ENCODE results near the gene HK2.
"Not testable (repeated sequence)": the region's sequence is repeated elsewhere in the genome, so short reads cannot be mapped to it uniquely, and the experiment has no call there.

HK2 gene

DNA sequence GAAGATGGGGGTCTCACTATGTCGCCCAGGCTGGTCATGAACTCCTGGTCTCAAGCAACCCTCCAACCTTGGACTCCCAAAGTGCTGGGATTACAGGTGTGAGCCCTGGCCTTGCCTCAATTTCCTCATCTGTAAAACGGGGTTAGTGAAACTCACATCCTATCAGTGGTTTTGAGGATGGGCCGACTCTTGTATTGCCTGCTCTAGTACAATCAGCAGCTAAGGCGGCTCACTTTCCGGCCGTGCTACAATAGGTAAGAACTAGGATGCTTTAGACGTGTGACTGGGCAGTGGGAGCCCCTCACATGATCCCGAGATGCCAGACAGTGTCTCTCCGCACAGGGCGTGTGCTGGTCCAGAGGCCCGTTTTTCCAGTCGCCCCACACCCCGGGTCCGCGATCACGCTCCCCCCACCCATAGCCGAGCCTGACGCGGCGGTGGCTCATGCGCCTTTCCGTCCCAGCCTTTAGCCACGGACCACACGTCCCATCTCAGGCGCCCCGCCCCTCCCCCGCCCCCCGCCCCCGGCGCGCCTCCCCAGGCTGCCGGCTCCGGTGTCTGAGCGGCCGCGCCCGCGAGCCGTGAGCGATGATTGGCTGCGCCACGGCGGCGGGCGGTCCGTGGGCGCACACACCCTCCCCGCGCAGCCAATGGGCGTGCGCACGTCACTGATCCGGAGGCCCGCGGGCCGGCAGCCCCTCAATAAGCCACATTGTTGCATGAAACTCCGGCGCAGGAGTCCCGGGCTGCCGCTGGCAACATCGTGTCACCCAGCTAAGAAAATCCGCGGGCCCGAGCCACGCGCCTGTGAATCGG, at the start of gene HK2:
Gene HK2, plus strand, starts transcription at position 710 of the 816 bp plus-strand sequence. CDS start 454 bp downstream, outside the sequence.
- DNase-seq (ENCODE audit: low read depth, low spot score) = no peak

DNA sequence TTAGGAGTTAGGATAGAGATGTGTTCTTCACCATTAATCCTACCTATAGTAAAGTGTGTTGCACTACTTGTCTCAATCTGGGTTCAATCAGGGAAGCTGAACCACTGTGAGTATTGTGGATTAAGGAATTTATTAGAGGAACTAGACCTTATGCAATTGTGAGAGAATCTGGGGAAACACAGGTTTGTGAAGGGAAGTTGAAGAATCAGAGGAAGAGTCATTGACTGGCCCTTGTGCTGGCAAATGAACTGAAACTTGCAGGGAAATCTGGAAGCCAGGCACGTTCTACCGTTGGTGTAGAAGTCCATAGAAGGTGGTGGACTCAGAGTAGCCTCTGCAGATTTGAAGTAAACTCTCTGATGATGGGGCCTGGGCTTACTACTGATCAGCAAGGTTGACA, 44.7 kb upstream of the HK2 start:
- DNase-seq (ENCODE audit: low read depth, low spot score) = no peak

DNA sequence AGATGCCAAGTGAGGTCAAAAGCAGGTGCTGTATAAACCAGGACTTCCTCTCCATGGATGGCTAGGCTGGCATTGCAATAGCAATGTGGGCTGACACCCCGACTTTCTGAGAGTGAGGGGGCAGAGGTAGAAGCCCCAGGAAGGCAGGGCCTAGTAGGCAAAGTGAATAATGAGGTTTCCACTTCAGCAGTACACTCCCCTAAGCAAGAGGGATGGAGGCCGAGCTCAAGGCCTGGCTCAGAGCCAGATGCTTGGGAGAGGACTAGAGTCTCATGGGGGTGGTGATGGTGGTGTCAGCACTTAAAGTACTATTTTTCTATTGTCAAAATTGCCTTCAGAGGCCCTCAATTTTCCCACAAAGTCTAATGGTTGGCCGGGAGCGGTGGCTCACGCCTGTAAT, 41.6 kb upstream of the HK2 start:
- no peak for DNase-seq (ENCODE audit: low read depth, low spot score)

DNA sequence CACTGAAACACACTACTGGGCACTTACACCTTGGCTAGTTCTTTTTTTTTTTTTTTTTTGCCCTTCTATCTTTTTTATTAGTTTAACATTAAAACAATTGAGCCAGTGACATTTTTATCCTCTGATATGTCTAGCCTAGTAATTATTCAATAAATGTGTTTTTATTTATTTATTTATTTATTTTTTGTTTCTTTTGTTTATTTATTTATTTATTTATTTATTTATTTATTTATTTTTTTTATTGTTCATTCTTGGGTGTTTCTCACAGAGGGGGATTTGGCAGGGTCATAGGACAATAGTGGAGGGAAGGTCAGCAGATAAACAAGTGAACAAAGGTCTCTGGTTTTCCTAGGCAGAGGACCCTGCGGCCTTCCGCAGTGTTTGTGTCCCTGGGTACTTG, 39.0 kb upstream of the HK2 start:
- DNase-seq (ENCODE audit: low read depth, low spot score) = not testable (repeated sequence)

DNA sequence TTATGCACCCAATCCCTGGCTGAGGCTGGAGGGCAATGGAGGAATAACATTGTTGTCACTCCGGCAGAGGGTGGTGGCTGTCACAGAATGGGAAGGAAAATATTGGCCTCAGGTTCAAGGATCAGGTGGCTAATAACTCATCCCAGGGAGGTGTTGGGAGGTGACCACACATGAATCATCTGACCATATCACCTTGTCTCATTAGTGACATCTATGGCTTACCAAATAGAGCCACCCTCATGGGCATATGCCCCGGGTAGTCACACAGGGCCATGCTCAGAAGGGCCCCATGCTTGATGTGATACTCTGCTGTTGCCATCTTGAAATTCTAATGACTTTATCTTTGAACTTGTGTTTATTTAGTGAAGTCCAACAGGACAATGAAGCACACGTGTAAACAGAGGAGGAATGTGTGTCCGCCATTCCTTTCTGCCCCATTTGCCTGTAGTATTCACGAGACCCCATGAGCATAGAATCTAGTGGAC, 27.5 kb upstream of the HK2 start:
- DNase-seq (ENCODE audit: low read depth, low spot score) = no peak

DNA sequence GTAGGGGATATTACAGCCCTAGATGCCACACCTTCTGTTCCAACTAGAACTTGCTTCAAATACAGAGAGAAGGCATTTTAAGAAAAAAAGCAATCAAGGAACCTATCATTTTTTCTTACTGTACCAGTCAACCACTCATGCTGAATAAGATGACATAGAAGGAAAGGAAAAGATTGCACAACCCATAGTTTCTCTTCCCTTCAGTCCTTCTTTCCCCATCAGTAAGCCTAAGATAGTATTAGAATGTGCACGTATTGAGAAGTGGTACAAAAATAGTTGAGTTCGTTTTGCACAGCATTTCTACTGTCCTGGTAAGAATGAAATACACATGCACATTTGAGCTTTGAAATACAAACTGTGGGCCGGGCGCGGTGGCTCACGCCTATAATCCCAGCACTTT, 27.0 kb upstream of the HK2 start:
- DNase-seq (ENCODE audit: low read depth, low spot score) = no peak

DNA sequence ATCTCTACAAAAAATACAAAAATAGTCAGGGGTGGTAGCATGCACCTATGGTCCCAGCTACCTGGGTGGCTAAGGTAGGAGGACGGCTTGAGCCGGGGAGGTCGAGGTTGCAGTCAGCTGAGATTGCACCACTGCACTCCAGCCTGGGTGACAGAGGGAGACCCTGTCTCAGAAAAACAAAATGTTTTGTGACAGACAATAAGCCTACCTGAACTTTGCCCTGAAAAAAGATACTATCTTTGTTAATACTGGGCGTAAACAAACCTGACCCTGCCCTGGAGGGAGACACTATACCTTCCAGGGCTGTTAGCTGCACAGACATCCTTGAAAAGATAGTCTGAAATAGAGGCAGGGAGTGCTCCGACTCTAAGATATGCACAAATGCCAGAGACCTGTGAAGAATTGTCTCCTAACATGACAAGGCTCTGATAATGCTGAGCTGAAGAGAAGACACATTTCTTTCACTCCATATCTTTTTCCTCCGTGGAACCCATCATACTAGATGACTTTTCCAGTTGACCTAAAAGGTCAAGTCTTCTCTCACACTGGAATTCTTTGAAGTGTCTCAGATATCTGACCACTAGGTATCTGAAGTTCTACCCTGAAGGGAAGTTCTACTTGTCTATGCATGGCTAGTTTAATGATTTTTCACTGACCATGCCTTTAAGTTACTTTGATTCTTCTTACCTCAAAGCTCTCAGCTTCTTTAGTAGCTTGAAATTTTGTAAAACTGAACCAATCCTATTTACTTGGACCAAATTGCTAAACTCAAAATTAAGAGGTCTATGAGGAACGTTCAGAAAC, 20.9 kb upstream of the HK2 start:
- no peak for DNase-seq (ENCODE audit: low read depth, low spot score)

DNA sequence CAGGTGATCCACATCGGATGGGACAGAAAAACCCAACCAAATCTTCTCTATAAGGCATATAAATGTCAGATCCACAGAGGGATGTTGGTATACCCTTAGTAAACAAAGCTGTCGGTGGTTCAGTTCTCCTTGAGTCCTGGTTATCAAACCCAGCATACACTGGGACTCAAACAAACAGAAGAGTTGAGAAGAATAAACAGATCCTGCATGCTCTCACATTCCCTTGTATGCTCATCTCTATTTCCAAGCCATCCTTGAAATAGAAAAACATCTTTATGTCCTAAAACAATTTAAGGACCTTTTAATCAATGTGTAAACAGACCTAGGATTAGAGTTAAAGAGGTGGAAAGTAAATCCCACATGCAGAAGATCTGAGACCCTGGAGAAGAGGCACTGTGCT, 19.8 kb upstream of the HK2 start:
- DNase-seq (ENCODE audit: low read depth, low spot score) = no peak

DNA sequence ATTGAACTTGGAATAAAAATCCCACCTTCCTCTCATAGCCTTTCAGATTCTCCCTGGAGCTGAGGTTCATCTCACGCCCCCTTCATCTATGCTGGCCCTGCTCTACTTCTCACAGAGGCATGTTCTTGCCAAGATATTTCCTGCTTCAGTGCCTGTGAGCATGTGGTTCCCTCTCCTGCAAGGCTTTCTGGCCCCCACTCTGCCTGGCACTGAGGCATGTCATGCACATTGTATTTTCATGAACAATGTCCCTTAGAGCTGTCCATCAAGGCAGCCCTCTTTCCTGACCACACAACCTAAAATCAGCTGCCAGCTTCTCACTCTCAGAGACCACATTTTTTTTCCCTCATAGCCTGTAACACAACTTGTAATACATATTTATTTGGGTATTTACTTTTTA, 18.0 kb upstream of the HK2 start:
- DNase-seq (ENCODE audit: low read depth, low spot score) = no peak

DNA sequence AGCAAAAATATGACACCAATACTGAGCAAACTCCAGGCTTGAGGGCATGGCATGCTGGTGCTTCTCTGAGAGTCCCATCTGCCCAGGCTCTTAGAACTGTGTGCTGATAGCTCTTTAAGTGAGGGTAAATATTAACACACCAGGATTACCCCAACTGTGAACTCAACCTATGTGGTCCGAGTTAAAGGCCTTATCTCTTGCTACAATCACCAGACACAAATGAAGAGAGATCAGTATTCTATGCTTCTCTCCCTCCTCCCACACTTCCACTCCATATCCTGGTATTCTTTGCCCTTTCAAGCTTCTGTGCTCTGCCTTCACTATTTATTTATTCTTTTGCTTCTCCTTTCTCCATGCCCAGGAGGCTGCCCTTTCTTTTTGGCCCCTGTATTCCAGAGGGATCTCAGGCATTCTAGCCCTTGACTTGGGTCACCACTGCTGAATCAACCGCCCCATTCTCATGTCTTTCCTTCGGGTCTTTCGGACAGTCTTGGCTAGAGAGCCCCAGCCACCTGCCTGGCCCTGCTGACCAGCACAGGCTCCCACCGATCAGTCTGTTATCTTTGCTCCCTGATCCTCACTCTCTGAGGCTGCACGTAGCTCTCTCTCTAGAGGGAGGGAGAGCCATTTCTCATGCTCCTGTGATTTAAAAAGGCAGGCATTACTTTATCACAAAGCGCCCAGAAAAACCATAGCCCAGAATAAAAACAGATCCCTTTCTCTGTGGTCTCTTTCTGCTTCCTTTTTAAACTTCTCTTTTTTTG, 17.2 kb upstream of the HK2 start:
- no peak for DNase-seq (ENCODE audit: low read depth, low spot score)

DNA sequence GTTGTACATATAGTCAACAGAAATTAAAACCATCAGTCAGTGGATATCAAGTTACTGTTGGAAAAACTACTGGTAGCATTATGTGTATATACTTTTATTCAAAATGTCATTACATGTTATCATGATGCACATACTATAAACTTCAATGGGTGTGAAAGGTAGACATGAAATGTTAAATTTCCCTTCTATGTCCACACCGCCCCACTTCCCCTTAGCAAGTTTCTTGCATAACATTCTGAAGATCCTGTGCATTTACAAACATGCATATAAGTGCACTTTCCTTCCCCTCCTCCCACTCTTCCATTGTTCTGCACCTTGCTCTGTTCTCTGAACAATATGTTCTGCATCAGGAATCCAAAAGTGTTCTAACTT, 16.6 kb upstream of the HK2 start:
- no peak for DNase-seq (ENCODE audit: low read depth, low spot score)

DNA sequence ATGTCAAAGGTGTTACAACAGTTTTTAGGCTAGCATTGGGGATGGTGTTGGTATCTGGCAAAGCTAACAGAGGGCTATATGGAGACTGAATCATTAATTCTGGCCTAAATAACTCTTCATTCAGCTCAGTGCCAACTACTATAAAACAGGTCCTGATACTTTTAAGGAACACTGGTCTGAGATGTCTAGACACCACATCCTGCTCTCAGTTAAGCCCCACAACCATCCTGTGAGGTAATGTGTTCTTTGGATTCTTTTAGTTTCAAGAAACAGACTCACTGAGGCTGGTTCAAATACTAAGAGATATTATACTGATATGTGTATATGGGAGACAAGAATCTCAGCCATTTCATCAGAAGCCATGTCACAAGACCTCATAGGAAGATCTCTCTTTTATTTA, 14.2 kb upstream of the HK2 start:
- DNase-seq (ENCODE audit: low read depth, low spot score) = no peak

DNA sequence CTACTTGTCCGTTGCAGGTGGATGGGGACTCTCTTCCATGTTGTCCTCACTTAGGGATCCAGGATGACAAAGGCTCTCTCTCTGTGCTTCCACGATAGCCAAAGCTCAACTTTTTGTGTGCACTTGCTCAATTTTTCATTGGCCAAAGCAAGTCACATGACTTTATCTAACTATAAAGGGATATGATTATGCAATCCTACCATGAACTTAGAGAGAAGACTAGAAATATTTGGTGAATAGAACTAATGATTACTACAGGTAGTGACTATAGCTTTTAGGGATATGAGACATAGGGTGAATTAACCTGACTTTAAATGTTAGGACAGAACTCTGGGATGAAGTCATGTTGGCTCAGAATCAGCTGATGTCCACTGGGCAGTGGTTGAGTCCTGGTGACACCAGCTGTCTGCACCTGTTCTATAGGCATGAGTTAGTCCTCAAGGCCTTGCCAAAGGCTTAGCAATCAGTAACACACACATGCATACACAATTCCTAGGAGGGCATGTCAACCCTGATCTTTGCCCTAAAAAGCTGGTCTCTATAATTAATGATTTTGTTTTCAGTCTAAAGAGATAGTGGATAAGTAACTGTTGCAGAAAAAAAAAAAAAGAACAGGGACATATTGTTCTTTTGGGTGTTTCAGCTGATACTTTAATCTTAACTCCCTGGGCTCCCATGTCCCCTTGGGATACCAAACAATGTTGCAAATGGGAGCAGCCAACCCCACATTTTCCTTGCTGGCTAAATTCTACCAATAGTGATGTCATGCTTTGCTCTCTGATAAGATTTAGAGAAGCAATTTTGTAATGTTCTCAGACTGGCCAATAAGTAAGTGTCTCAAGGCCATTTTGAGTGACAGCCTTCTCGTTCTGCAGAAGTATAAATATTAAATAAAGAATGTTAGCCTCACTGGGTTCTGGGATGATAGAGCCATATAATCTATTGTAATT, 12.5 kb upstream of the HK2 start:
- DNase-seq (ENCODE audit: low read depth, low spot score) = no peak

DNA sequence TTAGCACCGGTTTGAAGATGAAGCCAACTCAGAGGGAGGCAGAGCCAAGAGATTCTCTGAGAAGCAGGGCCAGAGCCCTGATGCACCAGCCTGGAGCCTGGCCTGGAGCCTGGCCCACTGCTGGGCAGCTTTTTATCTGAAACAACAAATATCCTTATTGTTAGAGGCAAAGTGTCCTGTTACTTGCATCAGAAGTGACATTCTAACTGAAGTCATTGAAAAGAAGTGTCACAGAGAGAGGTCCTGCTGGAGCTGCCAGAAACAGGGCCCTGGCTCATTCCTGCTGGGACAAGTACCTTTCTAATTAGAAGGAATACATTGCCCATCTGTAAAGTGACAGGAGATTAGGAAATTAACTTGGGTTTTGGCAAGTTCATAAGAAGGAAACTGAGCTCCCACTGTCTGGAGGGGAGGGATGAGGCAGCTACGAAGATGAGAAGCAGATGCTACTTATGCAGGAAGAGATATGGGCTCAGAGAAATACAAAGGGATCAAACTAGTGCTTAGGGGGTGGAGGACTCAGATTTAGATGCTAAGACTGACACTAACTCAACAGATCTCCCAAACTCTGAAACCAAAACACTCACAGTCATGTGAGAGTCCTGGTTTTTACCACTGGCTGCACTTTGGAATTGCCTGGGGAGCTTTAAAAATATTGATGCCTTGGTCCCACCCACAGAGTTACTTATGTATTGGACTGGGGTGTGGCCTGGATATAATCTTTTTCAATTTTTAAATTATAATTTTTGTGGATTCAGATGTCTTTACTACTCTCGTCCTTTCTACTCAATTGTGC, 11.0 kb upstream of the HK2 start:
- no peak for DNase-seq (ENCODE audit: low read depth, low spot score)

DNA sequence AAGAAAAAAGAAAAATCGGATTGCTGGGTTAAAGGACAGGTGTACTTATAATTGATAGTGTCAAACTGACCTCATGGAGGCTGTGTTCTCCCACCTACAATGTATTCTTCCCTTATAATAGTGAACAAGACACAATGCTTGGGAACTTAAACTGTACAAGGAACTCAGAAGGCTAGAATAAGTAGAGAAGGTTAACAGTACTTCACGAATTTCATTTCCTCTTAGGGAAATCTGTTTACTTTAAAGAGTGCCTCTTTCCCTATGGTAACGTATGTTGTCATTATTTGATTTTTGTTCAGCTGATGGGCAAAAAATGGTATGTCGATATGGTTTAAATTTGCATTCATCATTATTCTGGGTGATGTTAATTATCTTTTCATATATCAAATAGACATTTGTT, 9.2 kb upstream of the HK2 start:
- DNase-seq (ENCODE audit: low read depth, low spot score) = no peak

DNA sequence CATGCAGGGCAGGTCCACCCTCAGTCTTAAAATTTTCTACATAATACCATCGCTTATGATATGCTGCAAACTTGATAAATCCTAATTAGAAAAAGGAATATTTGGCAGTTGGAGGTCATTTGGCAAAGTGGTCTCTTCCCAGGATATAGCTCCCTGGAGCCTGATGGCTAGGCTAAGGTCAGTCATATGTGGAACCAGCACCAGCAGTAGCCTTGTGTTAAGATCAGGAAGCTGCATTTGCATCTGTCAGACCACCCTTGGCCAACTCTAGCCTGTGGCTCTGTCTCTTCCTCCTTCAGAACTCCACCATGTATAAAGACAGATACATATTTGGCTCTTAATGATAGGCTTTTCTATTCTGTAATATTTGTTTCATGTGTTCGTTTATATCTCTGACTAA, 5.4 kb upstream of the HK2 start:
- DNase-seq (ENCODE audit: low read depth, low spot score) = no peak

DNA sequence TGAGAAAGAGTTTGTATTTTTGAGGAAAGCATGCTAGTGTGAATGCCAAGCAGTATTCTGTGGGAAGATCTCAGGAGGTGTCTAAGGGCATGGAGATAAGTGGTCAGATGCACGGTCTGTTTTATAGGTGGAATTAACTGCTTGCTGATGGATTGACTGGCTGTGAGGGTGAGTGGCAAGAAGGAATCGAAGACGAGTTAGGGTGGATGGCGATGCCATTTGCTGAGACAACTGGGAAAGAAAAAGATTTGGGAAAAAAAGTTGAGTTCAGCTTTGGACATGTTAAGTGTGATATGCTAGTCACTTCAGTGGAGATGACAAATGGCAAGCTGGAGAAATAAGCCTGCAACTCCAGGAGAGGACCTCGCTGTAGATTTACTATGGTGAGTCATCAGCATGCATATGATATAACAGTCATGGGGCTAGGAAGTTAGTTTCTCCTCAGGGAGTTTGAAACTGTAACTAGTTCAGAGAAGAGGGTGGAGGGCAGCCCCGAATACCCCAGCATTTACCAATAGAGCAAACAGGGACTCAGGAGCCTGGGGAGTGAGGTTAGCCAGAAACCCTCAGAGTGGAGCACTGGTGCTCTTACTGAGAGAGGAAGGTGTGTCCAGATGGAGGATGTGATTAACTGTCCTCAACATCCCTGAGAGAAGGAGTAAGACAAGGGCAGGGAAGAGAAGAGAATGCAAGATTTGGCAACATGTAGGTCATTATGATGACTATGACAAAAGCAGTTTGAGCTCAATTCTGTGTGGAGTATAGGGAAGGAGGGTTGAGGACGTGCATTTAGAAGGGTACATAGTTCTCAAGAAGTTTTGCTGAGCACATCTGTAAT, 2.0 kb upstream of the HK2 start:
- DNase-seq (ENCODE audit: low read depth, low spot score) = no peak

DNA sequence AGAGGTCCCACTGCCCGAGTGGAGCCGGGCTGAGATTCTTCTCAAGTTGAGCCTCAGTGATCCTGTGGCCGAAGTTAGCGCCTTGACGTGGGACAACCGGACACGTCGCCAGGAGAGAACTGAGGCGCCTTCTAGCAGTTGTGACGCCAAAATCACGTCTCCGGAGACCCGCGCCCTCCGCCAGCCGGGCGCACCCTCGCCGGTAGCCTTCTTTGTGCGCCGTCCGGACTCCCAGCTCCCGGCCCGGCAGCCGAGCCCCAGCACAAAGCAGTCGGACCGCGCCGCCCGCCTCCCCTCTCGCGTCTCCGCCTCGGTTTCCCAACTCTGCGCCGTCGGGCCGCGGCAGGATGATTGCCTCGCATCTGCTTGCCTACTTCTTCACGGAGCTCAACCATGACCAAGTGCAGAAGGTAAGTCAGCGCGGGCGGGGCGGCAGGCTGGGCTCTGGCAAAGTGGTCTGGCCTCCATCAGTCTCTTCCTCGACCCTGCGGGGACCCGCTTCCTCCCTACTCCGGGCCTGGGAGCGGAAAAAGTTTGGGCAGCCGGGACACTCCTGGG, 386 bp downstream of the HK2 start:
- DNase-seq (ENCODE audit: low read depth, low spot score) = not testable (repeated sequence)
